Activated naive CD4-positive, alpha-beta T cell treated with anti-CD3 and anti-CD28 coated beads, Interleukin-2, amount 50 U/mL, for 24 hours (primary cell): ENCODE measurements around the gene UBTFL1.
"Not testable (repeated sequence)": the region's sequence is repeated elsewhere in the genome, so short reads cannot be mapped to it uniquely, and the experiment has no call there.

Source experiments
- H3K27ac Mint-ChIP-seq: one replicate; pipeline ENCODE4 v1.8.0; 2021; ENCODE audit warnings: mild to moderate bottlenecking, mixed read lengths
- H3K27me3 Mint-ChIP-seq: one replicate; pipeline ENCODE4 v1.8.0; 2021; ENCODE audit warnings: mixed read lengths
- H3K36me3 Mint-ChIP-seq: one replicate; pipeline ENCODE4 v1.8.0; 2021; ENCODE audit warnings: mixed read lengths
- H3K4me1 Mint-ChIP-seq: one replicate; pipeline ENCODE4 v1.8.0; 2021; ENCODE audit warnings: mixed read lengths
- H3K4me3 Mint-ChIP-seq: one replicate; pipeline ENCODE4 v1.8.0; 2021; ENCODE audit warnings: mild to moderate bottlenecking, mixed read lengths
- H3K9me3 Mint-ChIP-seq: one replicate; pipeline ENCODE4 v1.8.0; 2021; ENCODE audit warnings: mixed read lengths

UBTFL1 gene, protein sequence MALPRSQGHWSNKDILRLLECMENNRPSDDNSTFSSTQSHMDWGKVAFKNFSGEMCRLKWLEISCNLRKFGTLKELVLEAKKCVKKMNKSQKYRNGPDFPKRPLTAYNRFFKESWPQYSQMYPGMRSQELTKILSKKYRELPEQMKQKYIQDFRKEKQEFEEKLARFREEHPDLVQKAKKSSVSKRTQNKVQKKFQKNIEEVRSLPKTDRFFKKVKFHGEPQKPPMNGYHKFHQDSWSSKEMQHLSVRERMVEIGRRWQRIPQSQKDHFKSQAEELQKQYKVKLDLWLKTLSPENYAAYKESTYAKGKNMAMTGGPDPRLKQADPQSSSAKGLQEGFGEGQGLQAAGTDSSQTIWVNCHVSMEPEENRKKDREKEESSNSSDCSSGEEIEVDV

GRCh38 chr11:90085650-90086049, at the start of gene UBTFL1:
UBTFL1 (plus strand) TSS chr11:90085950; CDS start chr11:90085950, 0 bp downstream.
- H3K9me3 Mint-ChIP-seq, H3K36me3 Mint-ChIP-seq, H3K27ac Mint-ChIP-seq, H3K4me3 Mint-ChIP-seq, H3K4me1 Mint-ChIP-seq, H3K27me3 Mint-ChIP-seq: not testable (repeated sequence)

DNA sequence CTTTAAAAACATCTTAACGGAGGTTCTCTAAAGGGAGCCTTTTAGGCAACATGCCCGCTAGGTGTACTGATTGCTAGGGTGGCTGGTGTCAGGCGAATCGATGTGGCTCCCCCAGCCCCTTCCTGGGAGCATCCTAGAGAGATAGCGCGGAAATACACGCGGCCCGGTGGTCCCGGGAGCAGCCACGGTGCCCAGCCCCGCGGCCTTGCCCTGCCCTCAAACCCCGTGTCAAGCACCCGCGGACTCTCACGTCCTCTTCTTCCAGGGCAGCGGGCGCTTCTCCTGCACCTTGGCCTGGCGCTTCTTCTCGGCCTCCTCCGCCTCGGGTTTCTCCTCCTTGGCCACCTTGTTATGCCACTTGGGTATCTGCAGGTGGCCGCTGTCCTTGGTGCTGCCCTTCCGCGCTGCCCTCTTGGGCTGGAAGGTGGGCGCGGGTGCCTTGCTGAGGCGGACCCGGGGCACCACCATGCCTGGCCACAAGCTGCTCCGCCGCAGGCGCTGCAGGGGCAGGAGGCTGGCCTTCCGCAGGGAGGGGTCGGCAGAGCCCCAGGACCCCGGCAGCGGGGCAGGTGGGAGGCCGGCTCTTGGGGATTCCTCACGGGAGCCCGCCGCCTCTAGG, 34.0 kb upstream of the UBTFL1 start:
- not testable (repeated sequence) for H3K9me3 Mint-ChIP-seq, H3K4me1 Mint-ChIP-seq, H3K27ac Mint-ChIP-seq, H3K4me3 Mint-ChIP-seq, H3K36me3 Mint-ChIP-seq, H3K27me3 Mint-ChIP-seq

- H3K9me3 Mint-ChIP-seq, H3K4me3 Mint-ChIP-seq, H3K36me3 Mint-ChIP-seq, H3K4me1 Mint-ChIP-seq, H3K27me3 Mint-ChIP-seq, H3K27ac Mint-ChIP-seq: not testable (repeated sequence)
Observed at GRCh38 chr11:90052311-90052710, 33.4 kb upstream of the UBTFL1 start.

DNA sequence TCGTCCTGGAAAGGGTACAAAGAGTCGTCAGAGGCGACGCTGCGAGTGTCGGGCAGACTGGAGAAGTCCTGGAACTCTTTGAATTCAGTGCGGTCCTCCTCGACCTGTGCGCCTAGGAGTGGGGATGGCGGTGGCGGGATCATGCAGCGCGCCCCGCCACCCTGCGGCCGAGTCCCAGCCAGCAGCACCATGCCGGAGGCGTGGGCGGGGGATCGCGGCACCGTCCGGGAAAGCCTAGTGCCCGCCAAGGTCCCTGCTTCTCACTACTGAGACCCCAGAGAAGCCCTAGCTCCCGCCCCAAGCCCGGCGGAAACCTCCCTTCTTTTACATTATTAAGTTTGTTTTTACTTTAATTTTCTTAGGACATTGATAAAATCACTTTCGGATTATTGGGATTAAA, 32.2 kb upstream of the UBTFL1 start:
- not testable (repeated sequence) for H3K27me3 Mint-ChIP-seq, H3K36me3 Mint-ChIP-seq, H3K4me1 Mint-ChIP-seq, H3K9me3 Mint-ChIP-seq, H3K27ac Mint-ChIP-seq, H3K4me3 Mint-ChIP-seq

GRCh38 chr11:90088731-90089130, 3.0 kb downstream of the UBTFL1 start:
- H3K4me3 Mint-ChIP-seq, H3K9me3 Mint-ChIP-seq, H3K27me3 Mint-ChIP-seq, H3K4me1 Mint-ChIP-seq, H3K36me3 Mint-ChIP-seq, H3K27ac Mint-ChIP-seq: not testable (repeated sequence)

DNA sequence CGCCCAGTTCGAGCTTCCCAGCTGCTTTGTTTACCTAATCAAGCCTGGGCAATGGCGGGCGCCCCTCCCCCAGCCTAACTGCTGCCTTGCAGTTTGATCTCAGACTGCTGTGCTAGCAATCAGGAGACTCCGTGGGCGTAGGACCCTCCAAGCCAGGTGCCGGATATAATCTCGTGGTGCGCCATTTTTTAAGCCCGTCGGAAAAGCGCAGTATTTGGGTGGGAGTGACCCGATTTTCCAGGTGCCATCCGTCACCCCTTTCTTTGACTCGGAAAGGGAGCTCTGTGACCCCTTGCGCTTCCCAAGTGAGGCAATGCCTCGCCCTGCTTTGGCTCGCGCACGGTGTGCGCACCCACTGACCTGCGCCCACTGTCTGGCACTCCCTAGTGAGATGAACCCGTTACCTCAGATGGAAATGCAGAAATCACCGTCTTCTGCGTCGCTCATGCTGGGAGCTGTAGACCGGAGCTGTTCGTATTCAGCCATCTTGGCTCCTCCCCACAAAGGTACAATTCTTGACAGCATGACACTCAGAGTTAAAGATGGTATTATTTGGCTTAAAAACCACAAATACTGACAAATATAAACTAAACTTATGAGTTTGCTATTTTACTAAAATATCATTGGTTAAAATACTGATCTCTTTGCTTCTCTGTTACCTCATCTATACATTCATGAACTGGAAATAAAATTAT, 9.6 kb downstream of the UBTFL1 start:
- H3K4me1 Mint-ChIP-seq, H3K36me3 Mint-ChIP-seq, H3K4me3 Mint-ChIP-seq, H3K27me3 Mint-ChIP-seq, H3K9me3 Mint-ChIP-seq, H3K27ac Mint-ChIP-seq: not testable (repeated sequence)

- not testable (repeated sequence) for H3K4me1 Mint-ChIP-seq
Observed at GRCh38 chr11:90098261-90098660, 12.5 kb downstream of the UBTFL1 start.

DNA sequence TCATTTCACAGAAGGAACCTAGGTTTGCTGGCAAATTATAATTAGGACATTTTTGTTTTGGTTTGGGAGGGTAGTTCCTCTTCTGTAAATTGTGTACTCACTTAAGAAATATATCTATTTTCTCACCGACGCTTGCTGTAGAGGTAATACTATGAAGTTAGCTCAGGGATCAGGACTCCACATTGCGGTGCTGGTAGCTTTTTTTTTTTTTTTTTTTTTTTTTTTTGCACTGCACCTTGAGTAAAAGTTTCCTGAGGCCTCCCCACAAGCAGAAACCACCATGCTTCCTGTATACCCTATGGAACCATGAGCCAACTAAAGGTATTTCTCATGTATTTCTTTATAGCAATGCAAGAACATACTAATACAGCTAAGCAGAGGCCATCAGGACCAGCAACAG, 14.7 kb downstream of the UBTFL1 start:
- Mint-ChIP-seq H3K9me3 (no peaks in the 10 kb centered on the region), H3K4me1 (no peaks in the 10 kb centered on the region), H3K4me3 (no peak overlapping the region)

More at GRCh38 chr11:90098261-90098660, 12.5 kb downstream of the UBTFL1 start:
- not testable (repeated sequence) for H3K36me3 Mint-ChIP-seq, H3K27ac Mint-ChIP-seq, H3K9me3 Mint-ChIP-seq, H3K27me3 Mint-ChIP-seq, H3K4me3 Mint-ChIP-seq

DNA sequence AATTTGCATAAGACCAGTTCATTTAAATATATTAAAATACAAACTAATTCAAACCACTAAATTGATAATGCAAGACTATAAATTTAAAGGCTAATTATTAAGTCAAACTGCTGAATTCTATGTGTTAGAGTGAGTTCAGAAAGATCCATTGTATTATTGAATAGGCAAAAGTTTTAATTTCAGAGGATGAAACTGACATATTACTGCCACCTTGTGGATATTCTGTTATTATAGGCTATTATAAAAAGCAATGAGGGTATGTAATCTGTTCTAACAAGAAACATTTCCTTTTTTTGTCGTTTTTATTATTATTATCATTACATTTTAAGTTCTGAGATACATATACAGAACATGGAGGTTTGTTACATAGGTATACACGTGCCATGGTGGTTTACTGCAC, 27.8 kb downstream of the UBTFL1 start:
- Mint-ChIP-seq H3K36me3 (no peaks in the 10 kb centered on the region), H3K27me3 (peaks cover 8% of the 10 kb centered on the region), H3K9me3 (no peaks in the 10 kb centered on the region), H3K4me3 (no peak overlapping the region), H3K27ac (no peak overlapping the region), H3K4me1 (no peaks in the 10 kb centered on the region)

More for the DNA sequence above, 14.7 kb downstream of the UBTFL1 start:
- Mint-ChIP-seq H3K27me3 (no peaks in the 10 kb centered on the region), H3K27ac (peak overlapping the region; percentile 18), H3K36me3 (no peaks in the 10 kb centered on the region)

- H3K9me3 Mint-ChIP-seq: no peaks in the 10 kb centered on the region
- no peak overlapping the region for H3K27ac Mint-ChIP-seq
- H3K36me3 Mint-ChIP-seq: no peaks in the 10 kb centered on the region
- peaks cover 3% of the 10 kb centered on the region for H3K27me3 Mint-ChIP-seq
- H3K4me3 Mint-ChIP-seq: no peak overlapping the region
- H3K4me1 Mint-ChIP-seq: no peaks in the 10 kb centered on the region
Observed at GRCh38 chr11:90120191-90120590, 34.4 kb downstream of the UBTFL1 start.

DNA sequence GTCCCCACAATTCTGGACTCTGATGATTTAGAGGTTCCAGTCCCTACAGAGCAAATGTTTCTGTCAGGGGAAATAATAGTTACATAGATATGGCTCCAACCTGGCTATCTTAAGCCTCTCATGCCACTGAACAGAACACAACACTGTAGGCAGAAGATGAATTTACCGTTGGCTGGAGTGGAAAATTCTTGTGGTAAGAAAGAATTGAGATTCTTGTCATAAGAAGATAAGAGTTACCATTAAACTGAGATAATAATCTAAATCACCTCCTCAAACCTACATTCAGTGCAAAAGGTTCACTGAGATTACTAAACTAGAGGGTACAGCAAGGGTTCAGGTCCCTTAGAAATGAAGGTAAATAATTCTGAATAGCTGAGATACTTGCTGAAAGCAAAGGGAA, 38.6 kb downstream of the UBTFL1 start:
- Mint-ChIP-seq H3K27me3 (peaks cover 8% of the 10 kb centered on the region), H3K4me1 (no peaks in the 10 kb centered on the region), H3K9me3 (no peaks in the 10 kb centered on the region), H3K36me3 (no peaks in the 10 kb centered on the region), H3K4me3 (no peak overlapping the region), H3K27ac (no peak overlapping the region)

- no peak overlapping the region for H3K4me3 Mint-ChIP-seq
- no peaks in the 10 kb centered on the region for H3K4me1 Mint-ChIP-seq
- no peaks in the 10 kb centered on the region for H3K36me3 Mint-ChIP-seq
- H3K27ac Mint-ChIP-seq: no peak overlapping the region
- H3K27me3 Mint-ChIP-seq: peaks cover 10% of the 10 kb centered on the region
- H3K9me3 Mint-ChIP-seq: no peaks in the 10 kb centered on the region
Observed at GRCh38 chr11:90124946-90125345, 39.2 kb downstream of the UBTFL1 start.

- no peaks in the 10 kb centered on the region for H3K9me3 Mint-ChIP-seq
- H3K27me3 Mint-ChIP-seq: peaks cover 40% of the 10 kb centered on the region
- H3K27ac Mint-ChIP-seq: no peak overlapping the region
- H3K4me1 Mint-ChIP-seq: peaks cover 15% of the 10 kb centered on the region
- no peaks in the 10 kb centered on the region for H3K36me3 Mint-ChIP-seq
- no peak overlapping the region for H3K4me3 Mint-ChIP-seq
Observed at GRCh38 chr11:90133560-90134477, 48.1 kb downstream of the UBTFL1 start.

- no peaks in the 10 kb centered on the region for H3K9me3 Mint-ChIP-seq
- H3K4me1 Mint-ChIP-seq: peaks cover 15% of the 10 kb centered on the region
- no peaks in the 10 kb centered on the region for H3K36me3 Mint-ChIP-seq
- H3K27me3 Mint-ChIP-seq: peaks cover 41% of the 10 kb centered on the region
- peak within 1 kb of the TSS; percentile 28 for H3K4me3 Mint-ChIP-seq
- H3K27ac Mint-ChIP-seq: no peak within 1 kb of the TSS
Observed at GRCh38 chr11:90134478-90135003, 48.8 kb downstream of the UBTFL1 start, which contains the start of gene NAALAD2. NAALAD2 (plus strand) TSS chr11:90134663; CDS start chr11:90134759, 96 bp downstream.

- Mint-ChIP-seq H3K4me3 (peak overlapping the region; percentile 28), H3K36me3 (no peaks in the 10 kb centered on the region), H3K9me3 (no peaks in the 10 kb centered on the region), H3K4me1 (peaks cover 15% of the 10 kb centered on the region), H3K27ac (no peak overlapping the region), H3K27me3 (peaks cover 42% of the 10 kb centered on the region)
Observed at GRCh38 chr11:90135016-90135415, 49.3 kb downstream of the UBTFL1 start.
